Measurements from ENCODE around the gene COL5A3. TPM values are rescaled to one million over a fixed set of nuclear protein-coding genes. Genes with fewer than 3 reads are reported as not detected.

Gene COL5A3
- total and polyA plus RNA-seq, 2 of the 13 experiments (the other 11 are each of a cell fraction or from before 2014, with no cell fraction given): 0.02 TPM; not detected in 1

DNA sequence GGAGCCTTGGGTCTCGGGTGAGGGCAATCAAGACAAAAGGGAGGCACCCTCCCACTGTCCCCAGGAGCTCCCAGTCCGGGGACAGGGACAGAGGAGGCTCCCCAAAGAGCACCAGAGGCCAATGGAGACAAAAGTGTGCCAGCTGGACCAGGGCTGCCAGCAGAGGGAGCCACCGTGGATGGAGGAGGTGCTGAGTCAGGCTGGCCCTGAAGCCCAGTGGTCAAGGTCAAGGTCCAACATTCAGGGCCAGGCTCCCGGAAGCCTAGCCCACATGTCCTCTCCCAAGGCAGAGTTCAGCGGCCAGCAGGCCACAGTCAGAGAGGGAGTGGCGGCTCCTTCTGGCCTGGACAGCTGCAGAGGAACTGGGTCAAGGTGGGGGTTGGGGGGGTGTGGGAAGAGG lies 8.4 kb downstream of the COL5A3 start (continued):
- TF ChIP-seq, protein P1, sequence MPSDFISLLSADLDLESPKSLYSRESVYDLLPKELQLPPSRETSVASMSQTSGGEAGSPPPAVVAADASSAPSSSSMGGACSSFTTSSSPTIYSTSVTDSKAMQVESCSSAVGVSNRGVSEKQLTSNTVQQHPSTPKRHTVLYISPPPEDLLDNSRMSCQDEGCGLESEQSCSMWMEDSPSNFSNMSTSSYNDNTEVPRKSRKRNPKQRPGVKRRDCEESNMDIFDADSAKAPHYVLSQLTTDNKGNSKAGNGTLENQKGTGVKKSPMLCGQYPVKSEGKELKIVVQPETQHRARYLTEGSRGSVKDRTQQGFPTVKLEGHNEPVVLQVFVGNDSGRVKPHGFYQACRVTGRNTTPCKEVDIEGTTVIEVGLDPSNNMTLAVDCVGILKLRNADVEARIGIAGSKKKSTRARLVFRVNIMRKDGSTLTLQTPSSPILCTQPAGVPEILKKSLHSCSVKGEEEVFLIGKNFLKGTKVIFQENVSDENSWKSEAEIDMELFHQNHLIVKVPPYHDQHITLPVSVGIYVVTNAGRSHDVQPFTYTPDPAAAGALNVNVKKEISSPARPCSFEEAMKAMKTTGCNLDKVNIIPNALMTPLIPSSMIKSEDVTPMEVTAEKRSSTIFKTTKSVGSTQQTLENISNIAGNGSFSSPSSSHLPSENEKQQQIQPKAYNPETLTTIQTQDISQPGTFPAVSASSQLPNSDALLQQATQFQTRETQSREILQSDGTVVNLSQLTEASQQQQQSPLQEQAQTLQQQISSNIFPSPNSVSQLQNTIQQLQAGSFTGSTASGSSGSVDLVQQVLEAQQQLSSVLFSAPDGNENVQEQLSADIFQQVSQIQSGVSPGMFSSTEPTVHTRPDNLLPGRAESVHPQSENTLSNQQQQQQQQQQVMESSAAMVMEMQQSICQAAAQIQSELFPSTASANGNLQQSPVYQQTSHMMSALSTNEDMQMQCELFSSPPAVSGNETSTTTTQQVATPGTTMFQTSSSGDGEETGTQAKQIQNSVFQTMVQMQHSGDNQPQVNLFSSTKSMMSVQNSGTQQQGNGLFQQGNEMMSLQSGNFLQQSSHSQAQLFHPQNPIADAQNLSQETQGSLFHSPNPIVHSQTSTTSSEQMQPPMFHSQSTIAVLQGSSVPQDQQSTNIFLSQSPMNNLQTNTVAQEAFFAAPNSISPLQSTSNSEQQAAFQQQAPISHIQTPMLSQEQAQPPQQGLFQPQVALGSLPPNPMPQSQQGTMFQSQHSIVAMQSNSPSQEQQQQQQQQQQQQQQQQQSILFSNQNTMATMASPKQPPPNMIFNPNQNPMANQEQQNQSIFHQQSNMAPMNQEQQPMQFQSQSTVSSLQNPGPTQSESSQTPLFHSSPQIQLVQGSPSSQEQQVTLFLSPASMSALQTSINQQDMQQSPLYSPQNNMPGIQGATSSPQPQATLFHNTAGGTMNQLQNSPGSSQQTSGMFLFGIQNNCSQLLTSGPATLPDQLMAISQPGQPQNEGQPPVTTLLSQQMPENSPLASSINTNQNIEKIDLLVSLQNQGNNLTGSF (CRISPR knock-in tag; IDR thresholded peaks at IDR 0.05): no peak
- TF ChIP-seq, protein P2, sequence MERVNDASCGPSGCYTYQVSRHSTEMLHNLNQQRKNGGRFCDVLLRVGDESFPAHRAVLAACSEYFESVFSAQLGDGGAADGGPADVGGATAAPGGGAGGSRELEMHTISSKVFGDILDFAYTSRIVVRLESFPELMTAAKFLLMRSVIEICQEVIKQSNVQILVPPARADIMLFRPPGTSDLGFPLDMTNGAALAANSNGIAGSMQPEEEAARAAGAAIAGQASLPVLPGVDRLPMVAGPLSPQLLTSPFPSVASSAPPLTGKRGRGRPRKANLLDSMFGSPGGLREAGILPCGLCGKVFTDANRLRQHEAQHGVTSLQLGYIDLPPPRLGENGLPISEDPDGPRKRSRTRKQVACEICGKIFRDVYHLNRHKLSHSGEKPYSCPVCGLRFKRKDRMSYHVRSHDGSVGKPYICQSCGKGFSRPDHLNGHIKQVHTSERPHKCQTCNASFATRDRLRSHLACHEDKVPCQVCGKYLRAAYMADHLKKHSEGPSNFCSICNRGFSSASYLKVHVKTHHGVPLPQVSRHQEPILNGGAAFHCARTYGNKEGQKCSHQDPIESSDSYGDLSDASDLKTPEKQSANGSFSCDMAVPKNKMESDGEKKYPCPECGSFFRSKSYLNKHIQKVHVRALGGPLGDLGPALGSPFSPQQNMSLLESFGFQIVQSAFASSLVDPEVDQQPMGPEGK (CRISPR knock-in tag; IDR thresholded peaks at IDR 0.05): peak; percentile 65; the same call in 1 of the 2 replicates
- TF ChIP-seq ZNF839 (CRISPR knock-in tag; IDR thresholded peaks at IDR 0.05; ENCODE audit: borderline replicate concordance) (no peak), ZNF790 (CRISPR knock-in tag; IDR thresholded peaks at IDR 0.05; ENCODE audit: borderline replicate concordance) (no peak), ZNF274 (CRISPR knock-in tag; IDR thresholded peaks at IDR 0.05) (no peak), KLF11 (CRISPR knock-in tag; IDR thresholded peaks at IDR 0.05) (no peak), HNRNPK (IDR thresholded peaks at IDR 0.05; ENCODE audit: low read depth, low read length, poor library complexity, severe bottlenecking) (no peak), SIN3A (IDR thresholded peaks at IDR 0.05; ENCODE audit: borderline replicate concordance, low read depth, low read length) (no peak), ZNF614 (CRISPR knock-in tag; IDR thresholded peaks at IDR 0.05; ENCODE audit: borderline replicate concordance) (peak; percentile 40; the same call in 1 of the 2 replicates), ZNF644 (CRISPR knock-in tag; IDR thresholded peaks at IDR 0.05; ENCODE audit: low read depth) (0 out of 2 replicates have a peak, but pooled peaks have one; percentile 45), NPAS2 (CRISPR knock-in tag; IDR thresholded peaks at IDR 0.05; ENCODE audit: borderline replicate concordance) (no peak)
- TF ChIP-seq, protein P3, sequence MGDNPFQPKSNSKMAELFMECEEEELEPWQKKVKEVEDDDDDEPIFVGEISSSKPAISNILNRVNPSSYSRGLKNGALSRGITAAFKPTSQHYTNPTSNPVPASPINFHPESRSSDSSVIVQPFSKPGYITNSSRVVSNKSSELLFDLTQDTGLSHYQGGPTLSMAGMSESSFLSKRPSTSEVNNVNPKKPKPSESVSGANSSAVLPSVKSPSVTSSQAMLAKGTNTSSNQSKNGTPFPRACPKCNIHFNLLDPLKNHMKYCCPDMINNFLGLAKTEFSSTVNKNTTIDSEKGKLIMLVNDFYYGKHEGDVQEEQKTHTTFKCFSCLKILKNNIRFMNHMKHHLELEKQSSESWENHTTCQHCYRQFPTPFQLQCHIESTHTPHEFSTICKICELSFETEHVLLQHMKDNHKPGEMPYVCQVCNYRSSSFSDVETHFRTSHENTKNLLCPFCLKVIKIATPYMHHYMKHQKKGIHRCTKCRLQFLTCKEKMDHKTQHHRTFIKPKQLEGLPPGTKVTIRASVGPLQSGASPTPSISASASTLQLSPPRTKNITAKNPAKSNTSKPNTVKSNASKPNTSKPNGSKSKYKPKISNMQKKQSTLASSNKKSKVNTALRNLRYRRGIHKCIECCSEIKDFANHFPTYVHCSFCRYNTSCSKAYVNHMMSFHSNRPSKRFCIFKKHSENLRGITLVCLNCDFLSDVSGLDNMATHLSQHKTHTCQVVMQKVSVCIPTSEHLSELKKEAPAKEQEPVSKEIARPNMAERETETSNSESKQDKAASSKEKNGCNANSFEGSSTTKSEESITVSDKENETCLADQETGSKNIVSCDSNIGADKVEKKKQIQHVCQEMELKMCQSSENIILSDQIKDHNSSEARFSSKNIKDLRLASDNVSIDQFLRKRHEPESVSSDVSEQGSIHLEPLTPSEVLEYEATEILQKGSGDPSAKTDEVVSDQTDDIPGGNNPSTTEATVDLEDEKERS (CRISPR knock-in tag; IDR thresholded peaks at IDR 0.05): no peak
- TF ChIP-seq, protein P4, sequence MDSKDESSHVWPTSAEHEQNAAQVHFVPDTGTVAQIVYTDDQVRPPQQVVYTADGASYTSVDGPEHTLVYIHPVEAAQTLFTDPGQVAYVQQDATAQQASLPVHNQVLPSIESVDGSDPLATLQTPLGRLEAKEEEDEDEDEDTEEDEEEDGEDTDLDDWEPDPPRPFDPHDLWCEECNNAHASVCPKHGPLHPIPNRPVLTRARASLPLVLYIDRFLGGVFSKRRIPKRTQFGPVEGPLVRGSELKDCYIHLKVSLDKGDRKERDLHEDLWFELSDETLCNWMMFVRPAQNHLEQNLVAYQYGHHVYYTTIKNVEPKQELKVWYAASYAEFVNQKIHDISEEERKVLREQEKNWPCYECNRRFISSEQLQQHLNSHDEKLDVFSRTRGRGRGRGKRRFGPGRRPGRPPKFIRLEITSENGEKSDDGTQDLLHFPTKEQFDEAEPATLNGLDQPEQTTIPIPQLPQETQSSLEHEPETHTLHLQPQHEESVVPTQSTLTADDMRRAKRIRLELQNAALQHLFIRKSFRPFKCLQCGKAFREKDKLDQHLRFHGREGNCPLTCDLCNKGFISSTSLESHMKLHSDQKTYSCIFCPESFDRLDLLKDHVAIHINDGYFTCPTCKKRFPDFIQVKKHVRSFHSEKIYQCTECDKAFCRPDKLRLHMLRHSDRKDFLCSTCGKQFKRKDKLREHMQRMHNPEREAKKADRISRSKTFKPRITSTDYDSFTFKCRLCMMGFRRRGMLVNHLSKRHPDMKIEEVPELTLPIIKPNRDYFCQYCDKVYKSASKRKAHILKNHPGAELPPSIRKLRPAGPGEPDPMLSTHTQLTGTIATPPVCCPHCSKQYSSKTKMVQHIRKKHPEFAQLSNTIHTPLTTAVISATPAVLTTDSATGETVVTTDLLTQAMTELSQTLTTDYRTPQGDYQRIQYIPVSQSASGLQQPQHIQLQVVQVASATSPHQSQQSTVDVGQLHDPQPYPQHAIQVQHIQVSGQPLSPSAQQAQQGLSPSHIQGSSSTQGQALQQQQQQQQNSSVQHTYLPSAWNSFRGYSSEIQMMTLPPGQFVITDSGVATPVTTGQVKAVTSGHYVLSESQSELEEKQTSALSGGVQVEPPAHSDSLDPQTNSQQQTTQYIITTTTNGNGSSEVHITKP (CRISPR knock-in tag; IDR thresholded peaks at IDR 0.05; ENCODE audit: low read depth): 0 out of 2 replicates have a peak, but pooled peaks have one; percentile 41
- TF ChIP-seq, protein P5, sequence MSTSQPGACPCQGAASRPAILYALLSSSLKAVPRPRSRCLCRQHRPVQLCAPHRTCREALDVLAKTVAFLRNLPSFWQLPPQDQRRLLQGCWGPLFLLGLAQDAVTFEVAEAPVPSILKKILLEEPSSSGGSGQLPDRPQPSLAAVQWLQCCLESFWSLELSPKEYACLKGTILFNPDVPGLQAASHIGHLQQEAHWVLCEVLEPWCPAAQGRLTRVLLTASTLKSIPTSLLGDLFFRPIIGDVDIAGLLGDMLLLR (CRISPR knock-in tag; IDR thresholded peaks at IDR 0.05): no peak
